ENCODE data around the gene PCNA. TPM values are rescaled to one million over a fixed set of nuclear protein-coding genes. Genes with fewer than 3 reads are reported as not detected.

PCNA gene
- polyA plus RNA-seq, 1 donor: 54.9 TPM

GRCh38 chr20:5065166-5065878, 54.4 kb downstream of the PCNA start:
- DNase-seq: no peak

Other genes starting within 250 kb of the PCNA start
- 11.4 TPM for gene SLC23A2, start 118.4 kb downstream of the PCNA start, polyA plus RNA-seq (ENCODE audit: insufficient read length)
- gene TMEM230, start 6.9 kb downstream of the PCNA start, polyA plus RNA-seq (ENCODE audit: insufficient read length): 88.8 TPM
- gene CDS2, start 7.0 kb upstream of the PCNA start, polyA plus RNA-seq (ENCODE audit: insufficient read length): 19.3 TPM
- gene PROKR2, start 197.0 kb upstream of the PCNA start, polyA plus RNA-seq (ENCODE audit: insufficient read length): not detected

Data from hindlimb muscle (tissue), 1 donor.